ENCODE results near the gene NKX2-3. TPM values are rescaled to one million over a fixed set of nuclear protein-coding genes. Genes with fewer than 3 reads are reported as not detected.

Gene NKX2-3
- total and polyA plus RNA-seq, 2 of the 8 experiments (the other 6 are each of a cell fraction or from before 2014, with no cell fraction given), result not detected

GRCh38 chr10:99544322-99544721 is 11.6 kb downstream of the NKX2-3 start (continued):
- TF ChIP-seq, protein P1, sequence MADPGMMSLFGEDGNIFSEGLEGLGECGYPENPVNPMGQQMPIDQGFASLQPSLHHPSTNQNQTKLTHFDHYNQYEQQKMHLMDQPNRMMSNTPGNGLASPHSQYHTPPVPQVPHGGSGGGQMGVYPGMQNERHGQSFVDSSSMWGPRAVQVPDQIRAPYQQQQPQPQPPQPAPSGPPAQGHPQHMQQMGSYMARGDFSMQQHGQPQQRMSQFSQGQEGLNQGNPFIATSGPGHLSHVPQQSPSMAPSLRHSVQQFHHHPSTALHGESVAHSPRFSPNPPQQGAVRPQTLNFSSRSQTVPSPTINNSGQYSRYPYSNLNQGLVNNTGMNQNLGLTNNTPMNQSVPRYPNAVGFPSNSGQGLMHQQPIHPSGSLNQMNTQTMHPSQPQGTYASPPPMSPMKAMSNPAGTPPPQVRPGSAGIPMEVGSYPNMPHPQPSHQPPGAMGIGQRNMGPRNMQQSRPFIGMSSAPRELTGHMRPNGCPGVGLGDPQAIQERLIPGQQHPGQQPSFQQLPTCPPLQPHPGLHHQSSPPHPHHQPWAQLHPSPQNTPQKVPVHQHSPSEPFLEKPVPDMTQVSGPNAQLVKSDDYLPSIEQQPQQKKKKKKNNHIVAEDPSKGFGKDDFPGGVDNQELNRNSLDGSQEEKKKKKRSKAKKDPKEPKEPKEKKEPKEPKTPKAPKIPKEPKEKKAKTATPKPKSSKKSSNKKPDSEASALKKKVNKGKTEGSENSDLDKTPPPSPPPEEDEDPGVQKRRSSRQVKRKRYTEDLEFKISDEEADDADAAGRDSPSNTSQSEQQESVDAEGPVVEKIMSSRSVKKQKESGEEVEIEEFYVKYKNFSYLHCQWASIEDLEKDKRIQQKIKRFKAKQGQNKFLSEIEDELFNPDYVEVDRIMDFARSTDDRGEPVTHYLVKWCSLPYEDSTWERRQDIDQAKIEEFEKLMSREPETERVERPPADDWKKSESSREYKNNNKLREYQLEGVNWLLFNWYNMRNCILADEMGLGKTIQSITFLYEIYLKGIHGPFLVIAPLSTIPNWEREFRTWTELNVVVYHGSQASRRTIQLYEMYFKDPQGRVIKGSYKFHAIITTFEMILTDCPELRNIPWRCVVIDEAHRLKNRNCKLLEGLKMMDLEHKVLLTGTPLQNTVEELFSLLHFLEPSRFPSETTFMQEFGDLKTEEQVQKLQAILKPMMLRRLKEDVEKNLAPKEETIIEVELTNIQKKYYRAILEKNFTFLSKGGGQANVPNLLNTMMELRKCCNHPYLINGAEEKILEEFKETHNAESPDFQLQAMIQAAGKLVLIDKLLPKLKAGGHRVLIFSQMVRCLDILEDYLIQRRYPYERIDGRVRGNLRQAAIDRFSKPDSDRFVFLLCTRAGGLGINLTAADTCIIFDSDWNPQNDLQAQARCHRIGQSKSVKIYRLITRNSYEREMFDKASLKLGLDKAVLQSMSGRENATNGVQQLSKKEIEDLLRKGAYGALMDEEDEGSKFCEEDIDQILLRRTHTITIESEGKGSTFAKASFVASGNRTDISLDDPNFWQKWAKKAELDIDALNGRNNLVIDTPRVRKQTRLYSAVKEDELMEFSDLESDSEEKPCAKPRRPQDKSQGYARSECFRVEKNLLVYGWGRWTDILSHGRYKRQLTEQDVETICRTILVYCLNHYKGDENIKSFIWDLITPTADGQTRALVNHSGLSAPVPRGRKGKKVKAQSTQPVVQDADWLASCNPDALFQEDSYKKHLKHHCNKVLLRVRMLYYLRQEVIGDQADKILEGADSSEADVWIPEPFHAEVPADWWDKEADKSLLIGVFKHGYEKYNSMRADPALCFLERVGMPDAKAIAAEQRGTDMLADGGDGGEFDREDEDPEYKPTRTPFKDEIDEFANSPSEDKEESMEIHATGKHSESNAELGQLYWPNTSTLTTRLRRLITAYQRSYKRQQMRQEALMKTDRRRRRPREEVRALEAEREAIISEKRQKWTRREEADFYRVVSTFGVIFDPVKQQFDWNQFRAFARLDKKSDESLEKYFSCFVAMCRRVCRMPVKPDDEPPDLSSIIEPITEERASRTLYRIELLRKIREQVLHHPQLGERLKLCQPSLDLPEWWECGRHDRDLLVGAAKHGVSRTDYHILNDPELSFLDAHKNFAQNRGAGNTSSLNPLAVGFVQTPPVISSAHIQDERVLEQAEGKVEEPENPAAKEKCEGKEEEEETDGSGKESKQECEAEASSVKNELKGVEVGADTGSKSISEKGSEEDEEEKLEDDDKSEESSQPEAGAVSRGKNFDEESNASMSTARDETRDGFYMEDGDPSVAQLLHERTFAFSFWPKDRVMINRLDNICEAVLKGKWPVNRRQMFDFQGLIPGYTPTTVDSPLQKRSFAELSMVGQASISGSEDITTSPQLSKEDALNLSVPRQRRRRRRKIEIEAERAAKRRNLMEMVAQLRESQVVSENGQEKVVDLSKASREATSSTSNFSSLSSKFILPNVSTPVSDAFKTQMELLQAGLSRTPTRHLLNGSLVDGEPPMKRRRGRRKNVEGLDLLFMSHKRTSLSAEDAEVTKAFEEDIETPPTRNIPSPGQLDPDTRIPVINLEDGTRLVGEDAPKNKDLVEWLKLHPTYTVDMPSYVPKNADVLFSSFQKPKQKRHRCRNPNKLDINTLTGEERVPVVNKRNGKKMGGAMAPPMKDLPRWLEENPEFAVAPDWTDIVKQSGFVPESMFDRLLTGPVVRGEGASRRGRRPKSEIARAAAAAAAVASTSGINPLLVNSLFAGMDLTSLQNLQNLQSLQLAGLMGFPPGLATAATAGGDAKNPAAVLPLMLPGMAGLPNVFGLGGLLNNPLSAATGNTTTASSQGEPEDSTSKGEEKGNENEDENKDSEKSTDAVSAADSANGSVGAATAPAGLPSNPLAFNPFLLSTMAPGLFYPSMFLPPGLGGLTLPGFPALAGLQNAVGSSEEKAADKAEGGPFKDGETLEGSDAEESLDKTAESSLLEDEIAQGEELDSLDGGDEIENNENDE (IDR thresholded peaks at IDR 0.05; ENCODE audit: insufficient replicate concordance, low read length), result no peak
- TF ChIP-seq CHD2 (IDR thresholded peaks at IDR 0.05; ENCODE audit: low read length), result no peak
